GM12878 (cell line): ENCODE measurements around the gene ANKRD53. TPM values are rescaled to one million over a fixed set of nuclear protein-coding genes. Genes with fewer than 3 reads are reported as not detected.

Experiments
- ATAC-seq: fragments of 200-7000 bp; cut with Tn5 transposase; 3 replicates; pipeline ENCODE4 v1.9.1; 2020; ENCODE audit warnings: mild to moderate bottlenecking, moderate library complexity
- BruUV-seq: library from RNA; stranded (reverse); fragments of 400-500 nt; replicated peaks from 2 replicates; lab custom pipeline; 2021; lab: Mats Ljungman, UMichigan
- CTCF ChIA-PET: fragments of 300-600 bp; sonication (Branson Sonifier 250); formaldehyde crosslinking; extraction: SDS; loops from one replicate; lab custom pipeline; 2021; ENCODE audit warnings: inconsistent platforms; lab: Yijun Ruan, JAX
- POLR2A ChIA-PET: fragments of 350-600 bp; formaldehyde crosslinking; extraction: SDS; loops from one replicate; lab custom pipeline; 2021; ENCODE audit warnings: inconsistent platforms; lab: Charles Lee
- RAD21 ChIA-PET: fragments of 300-600 bp; sonication (Branson Sonifier 250); formaldehyde crosslinking; loops from one replicate; lab custom pipeline; 2023; ENCODE audit warnings: antibody characterized with exemption; ENCODE audit not compliant: unreplicated experiment; lab: Charles Lee
- SMC1A ChIA-PET: fragments of 300-600 bp; sonication (Branson Sonifier 250); formaldehyde crosslinking; loops from one replicate; lab custom pipeline; 2023; ENCODE audit not compliant: unreplicated experiment, uncharacterized antibody; lab: Charles Lee
- DNase-seq: peaks from one replicate; pipeline ENCODE4 v3.0.0-alpha.2; 2011; ENCODE audit warnings: low read depth, low spot score
- FAIRE-seq: peaks from 3 replicates; lab custom pipeline; 2011; peaks lifted over from hg19 to GRCh38; lab: Jason Lieb, UNC
- H2AFZ ChIP-seq: 2 replicates; pipeline ENCODE4 v1.6.0; 2011; ENCODE audit warnings: low read depth, low read length, control low read depth; ENCODE audit not compliant: control insufficient read depth
- H3K27ac ChIP-seq: 2 replicates; pipeline ENCODE4 v1.5.1; 2011; ENCODE audit warnings: control low read depth; ENCODE audit not compliant: control insufficient read depth, insufficient read depth
- H3K27me3 ChIP-seq, 2 experiments: replicated peaks in 1 of 2; 2 replicates each; pipeline versions ENCODE4 v1.6.0 to v1.6.1; 2011; ENCODE audit warnings: low read length in 1 of 2; ENCODE audit not compliant: control insufficient read depth in 2 of 2, insufficient read depth in 2 of 2
- H3K36me3 ChIP-seq, 2 experiments: 2 replicates each; pipeline ENCODE4 v1.5.1; 2011; ENCODE audit warnings: low read length in 1 of 2; ENCODE audit not compliant: control insufficient read depth in 2 of 2, insufficient read depth in 2 of 2
- H3K4me1 ChIP-seq: 2 replicates; pipeline ENCODE4 v1.6.1; 2011; ENCODE audit warnings: mild to moderate bottlenecking, low read length, moderate library complexity, mixed read lengths; ENCODE audit not compliant: control insufficient read depth, insufficient read depth
- H3K4me2 ChIP-seq: 2 replicates; pipeline ENCODE4 v1.6.0; 2011; ENCODE audit warnings: control low read depth; ENCODE audit not compliant: control insufficient read depth, insufficient read depth
- H3K4me3 ChIP-seq: fragments of 200-600 bp; sonication (generic); 2 replicates; pipeline ENCODE4 v1.5.1; 2016
- H3K79me2 ChIP-seq: 2 replicates; pipeline ENCODE4 v1.6.0; 2011; ENCODE audit warnings: low read length; ENCODE audit not compliant: control insufficient read depth, insufficient read depth
- H3K9ac ChIP-seq: 2 replicates; pipeline ENCODE4 v1.8.0; 2011; ENCODE audit warnings: low read length, control low read depth, mixed read lengths; ENCODE audit not compliant: control insufficient read depth, insufficient read depth
- H3K9me3 ChIP-seq: replicated peaks from 3 replicates; pipeline ENCODE4 v1.5.1; 2011; ENCODE audit warnings: mild to moderate bottlenecking, low read length; ENCODE audit not compliant: control insufficient read depth, insufficient read depth
- H4K20me1 ChIP-seq: 2 replicates; pipeline ENCODE4 v1.6.0; 2011; ENCODE audit not compliant: control insufficient read depth, insufficient read depth
- CBFB ChIP-seq: IDR thresholded peaks from 2 replicates; pipeline ENCODE4 v1.6.1; 2016; ENCODE audit warnings: antibody characterized with exemption, low read depth
- EED ChIP-seq: sonication (generic); IDR thresholded peaks from 2 replicates; pipeline ENCODE4 v1.6.1; 2016; ENCODE audit warnings: antibody characterized with exemption, low read depth
- LARP7 ChIP-seq: fragments of 450-650 bp; IDR thresholded peaks from 2 replicates; pipeline ENCODE4 v1.6.1; 2017; ENCODE audit warnings: mild to moderate bottlenecking
- MYB ChIP-seq: fragments of 150-350 bp; IDR thresholded peaks from 2 replicates; pipeline ENCODE4 v1.6.1; 2014; ENCODE audit warnings: mild to moderate bottlenecking, low read depth, low read length, borderline replicate concordance
- NRF1 ChIP-seq: conservative IDR thresholded peaks from 2 replicates; pipeline ENCODE4 v1.6.1; 2011; ENCODE audit warnings: mild to moderate bottlenecking, low read depth, low read length, improper control_type of control experiment
- RAD21 ChIP-seq: IDR thresholded peaks from 2 replicates; pipeline ENCODE4 v1.6.1; 2011; ENCODE audit warnings: mild to moderate bottlenecking, low read depth, low read length, moderate library complexity; ENCODE audit not compliant: insufficient read depth
- SMC3 ChIP-seq: IDR thresholded peaks from 2 replicates; pipeline ENCODE4 v1.6.1; 2011; ENCODE audit warnings: low read length, improper control_type of control experiment, borderline replicate concordance
- WGBS: methylation state at CpG from one replicate; pipeline ENCODE4 v1.1.6; 2016; ENCODE audit warnings: low lambda C conversion rate; ENCODE audit not compliant: insufficient replicate concordance, insufficient coverage; ENCODE audit errors: missing lambda C conversion rate; 5-methylcytosine and 5-hydroxymethylcytosine counted together
- in situ Hi-C: fragments of 300-500 bp; cut with MboI; formaldehyde crosslinking; loops from 9 replicates; pipeline ENCODE4 v1.14.3; 2018; ENCODE audit warnings: mixed read lengths
- intact Hi-C: fragments of 100-400 bp; cut with micrococcal nuclease; formaldehyde crosslinking; loops from one replicate; pipeline ENCODE4 v1.14.2; 2022; ENCODE audit not compliant: unreplicated experiment
- polyA plus RNA-seq, 11 experiments: library from polyadenylated mRNA; depleted of rRNA in 4 of 11; unstranded in 6 of 11; stranded (reverse) in 5 of 11; fragments of >200 nt; fragmentation: Nextera tagmentation in 4 of 11; fragmentation: Illumina TruSeq in 1 of 11; extraction: Ambion mirVana in 4 of 11; extraction: Trizol in 1 of 11; gene quantifications; 1 replicate in 1 of 11; 2 replicates in 10 of 11; pipeline versions ENCODE4 v1.2.1 to v1.2.3, GENCODE V29; 2011 to 2016; ENCODE audit warnings: inconsistent platforms in 2 of 11, missing spikeins in 2 of 11, low read depth in 1 of 11
- total RNA-seq, 4 experiments: library from RNA; depleted of rRNA in 3 of 4; stranded (reverse); fragments of >200 nt in 3 of 4; fragmentation: Illumina TruSeq in 1 of 4; extraction: Trizol in 1 of 4; gene quantifications; 2 replicates each; pipeline versions ENCODE4 v1.2.1 to v1.2.3, GENCODE V29; 2013 to 2021
- TF ChIP-seq, protein P1 (sequence below): fragments of 450-650 bp; IDR thresholded peaks from 2 replicates; pipeline ENCODE4 v1.6.1; 2016; ENCODE audit warnings: mild to moderate bottlenecking
- TF ChIP-seq, protein P2 (sequence below): fragments of 450-650 bp; IDR thresholded peaks from 2 replicates; pipeline ENCODE4 v1.6.1; 2017; ENCODE audit warnings: mild to moderate bottlenecking
- TF ChIP-seq, protein P3 (sequence below): IDR thresholded peaks from 2 replicates; pipeline ENCODE4 v1.6.1; 2011; ENCODE audit warnings: borderline replicate concordance, low read depth, mild to moderate bottlenecking, moderate library complexity, mixed read lengths, low read length; ENCODE audit not compliant: insufficient read depth; ENCODE audit errors: extremely low read length
- TF ChIP-seq, protein P4 (sequence below): IDR thresholded peaks from 2 replicates; pipeline ENCODE4 v1.6.1; 2011; ENCODE audit warnings: mild to moderate bottlenecking, low read depth, low read length, moderate library complexity; ENCODE audit not compliant: insufficient replicate concordance

The ANKRD53 gene
- total and polyA plus RNA-seq, 10 of the 15 experiments (the other 5 are each of a cell fraction or from before 2014, with no cell fraction given), result 0.04 TPM; not detected in 8

DNA sequence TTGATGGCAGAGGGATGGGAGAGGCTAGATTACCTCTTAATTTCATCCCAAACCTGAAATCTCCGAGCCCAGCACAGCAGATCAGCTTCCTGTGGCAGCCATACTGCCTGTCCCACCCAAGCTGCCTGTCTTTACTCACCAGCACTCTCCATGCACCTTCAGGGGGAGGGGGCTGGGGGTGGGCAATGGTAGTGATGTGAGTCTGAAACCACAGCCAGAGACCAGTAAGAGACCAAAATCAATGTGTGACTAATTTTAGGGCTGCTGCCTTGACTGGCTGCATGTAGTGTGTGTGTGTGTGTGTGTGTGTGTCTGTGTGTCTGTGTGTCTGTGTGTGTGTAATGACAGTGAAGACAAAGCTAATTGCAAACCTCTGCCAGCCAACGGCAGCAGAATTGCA is 27.9 kb downstream of the ANKRD53 start:
- TF ChIP-seq NRF1 (no peak), SMC3 (no peak), MYB (no peak), RAD21 (no peak), LARP7 (no peak), EED (no peak), CBFB (no peak)
- TF ChIP-seq, protein P1, sequence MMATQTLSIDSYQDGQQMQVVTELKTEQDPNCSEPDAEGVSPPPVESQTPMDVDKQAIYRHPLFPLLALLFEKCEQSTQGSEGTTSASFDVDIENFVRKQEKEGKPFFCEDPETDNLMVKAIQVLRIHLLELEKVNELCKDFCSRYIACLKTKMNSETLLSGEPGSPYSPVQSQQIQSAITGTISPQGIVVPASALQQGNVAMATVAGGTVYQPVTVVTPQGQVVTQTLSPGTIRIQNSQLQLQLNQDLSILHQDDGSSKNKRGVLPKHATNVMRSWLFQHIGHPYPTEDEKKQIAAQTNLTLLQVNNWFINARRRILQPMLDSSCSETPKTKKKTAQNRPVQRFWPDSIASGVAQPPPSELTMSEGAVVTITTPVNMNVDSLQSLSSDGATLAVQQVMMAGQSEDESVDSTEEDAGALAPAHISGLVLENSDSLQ, result no peak
- TF ChIP-seq, protein P2, sequence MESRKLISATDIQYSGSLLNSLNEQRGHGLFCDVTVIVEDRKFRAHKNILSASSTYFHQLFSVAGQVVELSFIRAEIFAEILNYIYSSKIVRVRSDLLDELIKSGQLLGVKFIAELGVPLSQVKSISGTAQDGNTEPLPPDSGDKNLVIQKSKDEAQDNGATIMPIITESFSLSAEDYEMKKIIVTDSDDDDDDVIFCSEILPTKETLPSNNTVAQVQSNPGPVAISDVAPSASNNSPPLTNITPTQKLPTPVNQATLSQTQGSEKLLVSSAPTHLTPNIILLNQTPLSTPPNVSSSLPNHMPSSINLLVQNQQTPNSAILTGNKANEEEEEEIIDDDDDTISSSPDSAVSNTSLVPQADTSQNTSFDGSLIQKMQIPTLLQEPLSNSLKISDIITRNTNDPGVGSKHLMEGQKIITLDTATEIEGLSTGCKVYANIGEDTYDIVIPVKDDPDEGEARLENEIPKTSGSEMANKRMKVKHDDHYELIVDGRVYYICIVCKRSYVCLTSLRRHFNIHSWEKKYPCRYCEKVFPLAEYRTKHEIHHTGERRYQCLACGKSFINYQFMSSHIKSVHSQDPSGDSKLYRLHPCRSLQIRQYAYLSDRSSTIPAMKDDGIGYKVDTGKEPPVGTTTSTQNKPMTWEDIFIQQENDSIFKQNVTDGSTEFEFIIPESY, result no peak
- TF ChIP-seq, protein P3, sequence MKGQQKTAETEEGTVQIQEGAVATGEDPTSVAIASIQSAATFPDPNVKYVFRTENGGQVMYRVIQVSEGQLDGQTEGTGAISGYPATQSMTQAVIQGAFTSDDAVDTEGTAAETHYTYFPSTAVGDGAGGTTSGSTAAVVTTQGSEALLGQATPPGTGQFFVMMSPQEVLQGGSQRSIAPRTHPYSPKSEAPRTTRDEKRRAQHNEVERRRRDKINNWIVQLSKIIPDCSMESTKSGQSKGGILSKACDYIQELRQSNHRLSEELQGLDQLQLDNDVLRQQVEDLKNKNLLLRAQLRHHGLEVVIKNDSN, result no peak
- TF ChIP-seq, protein P4, sequence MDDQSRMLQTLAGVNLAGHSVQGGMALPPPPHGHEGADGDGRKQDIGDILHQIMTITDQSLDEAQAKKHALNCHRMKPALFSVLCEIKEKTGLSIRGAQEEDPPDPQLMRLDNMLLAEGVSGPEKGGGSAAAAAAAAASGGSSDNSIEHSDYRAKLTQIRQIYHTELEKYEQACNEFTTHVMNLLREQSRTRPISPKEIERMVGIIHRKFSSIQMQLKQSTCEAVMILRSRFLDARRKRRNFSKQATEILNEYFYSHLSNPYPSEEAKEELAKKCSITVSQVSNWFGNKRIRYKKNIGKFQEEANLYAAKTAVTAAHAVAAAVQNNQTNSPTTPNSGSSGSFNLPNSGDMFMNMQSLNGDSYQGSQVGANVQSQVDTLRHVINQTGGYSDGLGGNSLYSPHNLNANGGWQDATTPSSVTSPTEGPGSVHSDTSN, result no peak
- CTCF ChIA-PET, result interaction anchor here (1.3 to 1.6 kb wide), 2 partner anchors 28 to 58 kb away, joined by 4 to 5 read pairs; no protein-coding TSS in a partner anchor

More for the DNA sequence above, 27.9 kb downstream of the ANKRD53 start:
- no TSS peak for BruUV-seq
- DNase-seq, result no peak
- Histone ChIP-seq H3K27ac (no peak overlapping the region), H3K9me3 (no peaks in the 10 kb centered on the region), H3K79me2 (no peaks in the 10 kb centered on the region), H3K4me3 (no peak overlapping the region), H2AFZ (no peak overlapping the region), H3K9ac (no peak overlapping the region), H3K4me1 (peaks cover under 1% of the 10 kb centered on the region), H3K27me3 (no peaks in the 10 kb centered on the region), H3K4me2 (no peak overlapping the region), H3K36me3 (no peaks in the 10 kb centered on the region), H4K20me1 (no peaks in the 10 kb centered on the region)
- no peak for FAIRE-seq
- ChIA-PET SMC1A (no interaction called here), POLR2A (no interaction called here), RAD21 (no interaction called here)
- 11% methylated on average over 2 of the region's 2 CpGs for WGBS
- ATAC-seq, result no peak; the same call in 2 of the 3 replicates
- in situ Hi-C loops, result no loop called here
- intact Hi-C loops, result no loop called here
